ENCODE results near the gene OR3A1. TPM values are rescaled to one million over a fixed set of nuclear protein-coding genes. Genes with fewer than 3 reads are reported as not detected.
"Not testable (repeated sequence)": the region's sequence is repeated elsewhere in the genome, so short reads cannot be mapped to it uniquely, and the experiment has no call there.

Gene OR3A1, protein sequence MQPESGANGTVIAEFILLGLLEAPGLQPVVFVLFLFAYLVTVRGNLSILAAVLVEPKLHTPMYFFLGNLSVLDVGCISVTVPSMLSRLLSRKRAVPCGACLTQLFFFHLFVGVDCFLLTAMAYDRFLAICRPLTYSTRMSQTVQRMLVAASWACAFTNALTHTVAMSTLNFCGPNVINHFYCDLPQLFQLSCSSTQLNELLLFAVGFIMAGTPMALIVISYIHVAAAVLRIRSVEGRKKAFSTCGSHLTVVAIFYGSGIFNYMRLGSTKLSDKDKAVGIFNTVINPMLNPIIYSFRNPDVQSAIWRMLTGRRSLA
- not detected in 2 replicates for total RNA-seq (2014; rRNA removed; shearing (Covaris generic))

DNA sequence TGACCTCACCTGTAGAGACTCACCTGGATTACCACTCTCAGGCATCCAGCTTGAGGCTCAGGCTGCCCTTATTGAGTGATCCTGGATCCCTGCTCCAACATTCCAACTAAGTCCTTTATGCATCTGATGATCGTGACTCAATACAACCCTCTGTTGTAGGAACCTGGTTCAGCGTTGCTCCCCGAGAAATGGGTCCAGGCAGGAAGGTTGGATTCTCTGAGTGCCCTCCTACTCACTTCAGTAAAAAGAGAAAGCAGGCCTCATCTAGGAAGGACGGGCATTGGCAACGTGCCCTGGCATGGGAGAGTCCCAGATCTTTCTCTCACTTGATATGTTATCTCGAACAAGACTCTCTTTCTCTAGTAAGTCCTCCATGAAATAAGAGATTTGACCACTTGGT lies at the start of gene OR3A1:
OR3A1 (minus strand) TSS at position 101 of the 400 bp plus-strand sequence. CDS start 5,778 bp downstream, outside the sequence.
- no peak for DNase-seq (ENCODE audit: low read depth)

- not testable (repeated sequence) for DNase-seq (ENCODE audit: low read depth)
These were observed 44.6 kb upstream of the OR3A1 start for GRCh38 chr17:3342782-3343181.

- peak; percentile 5 for DNase-seq (ENCODE audit: low read depth)
These were observed 37.7 kb upstream of the OR3A1 start for GRCh38 chr17:3335876-3336275.

GRCh38 chr17:3318336-3318735 lies 20.2 kb upstream of the OR3A1 start:
- peak; percentile 8 for DNase-seq (ENCODE audit: low read depth)

- DNase-seq (ENCODE audit: low read depth): no peak
These were observed 18.7 kb upstream of the OR3A1 start for GRCh38 chr17:3316836-3317235.

DNA sequence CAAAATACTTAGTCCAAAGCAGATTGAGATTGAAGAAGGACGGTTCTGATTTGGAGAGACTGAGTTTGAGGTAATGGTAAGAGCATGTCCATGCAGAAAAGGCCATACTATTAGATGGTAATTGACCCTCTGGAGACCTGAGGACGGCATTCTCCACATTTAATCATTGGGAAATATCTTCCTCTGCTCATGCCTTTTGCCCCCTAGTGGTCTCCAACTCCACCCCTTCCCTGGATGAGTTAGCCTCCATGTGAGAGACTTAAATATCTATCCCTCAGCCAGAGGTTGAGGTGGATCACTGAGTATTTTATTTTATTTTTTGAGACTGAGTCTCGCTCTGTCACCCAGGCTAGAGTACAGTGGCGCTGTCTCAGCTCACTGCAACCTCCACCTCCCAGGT lies 10.4 kb upstream of the OR3A1 start:
- DNase-seq (ENCODE audit: low read depth): no peak

DNA sequence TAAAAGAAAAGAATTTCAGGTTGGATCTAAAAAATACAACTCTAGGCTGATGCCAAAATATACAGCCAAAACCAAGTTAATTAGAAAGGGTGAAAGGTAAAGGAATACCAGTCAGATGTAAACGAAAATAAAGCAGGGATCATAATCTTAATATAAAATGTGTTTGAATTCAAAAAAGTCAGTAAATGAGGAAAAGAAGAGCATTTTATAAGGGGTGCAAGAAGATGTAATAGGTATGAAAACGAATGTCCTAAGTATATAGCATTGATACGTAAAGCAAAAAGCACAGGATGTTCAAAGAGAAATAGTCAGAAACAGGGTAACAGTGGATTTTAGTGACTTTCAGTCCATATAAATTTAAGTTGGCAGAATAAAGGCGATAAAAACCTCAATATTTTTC lies 2.5 kb downstream of the OR3A1 start:
- no peak for DNase-seq (ENCODE audit: low read depth)

DNA sequence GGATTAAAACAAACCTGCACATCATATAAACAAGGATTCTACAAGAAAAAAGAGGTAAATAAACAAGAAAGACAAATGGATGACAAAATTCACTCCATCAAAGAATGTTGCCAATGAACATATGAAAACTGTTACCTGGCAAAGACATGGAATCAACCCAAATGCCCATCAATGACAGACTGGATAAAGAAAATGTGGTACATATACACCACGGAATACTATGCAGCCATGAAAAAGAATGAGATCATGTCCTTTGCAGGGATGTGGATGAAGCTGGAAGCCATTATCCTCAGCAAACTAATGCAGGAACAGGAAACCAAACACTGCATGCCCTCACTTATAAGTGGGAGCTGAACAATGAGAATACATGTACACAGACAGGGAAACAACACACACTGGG lies 4.6 kb downstream of the OR3A1 start:
- not testable (repeated sequence) for DNase-seq (ENCODE audit: low read depth)

- no peak for DNase-seq (ENCODE audit: low read depth)
These were observed 15.3 kb downstream of the OR3A1 start for GRCh38 chr17:3282901-3283300.

GRCh38 chr17:3276126-3276525 lies 22.0 kb downstream of the OR3A1 start:
- no peak for DNase-seq (ENCODE audit: low read depth)

DNA sequence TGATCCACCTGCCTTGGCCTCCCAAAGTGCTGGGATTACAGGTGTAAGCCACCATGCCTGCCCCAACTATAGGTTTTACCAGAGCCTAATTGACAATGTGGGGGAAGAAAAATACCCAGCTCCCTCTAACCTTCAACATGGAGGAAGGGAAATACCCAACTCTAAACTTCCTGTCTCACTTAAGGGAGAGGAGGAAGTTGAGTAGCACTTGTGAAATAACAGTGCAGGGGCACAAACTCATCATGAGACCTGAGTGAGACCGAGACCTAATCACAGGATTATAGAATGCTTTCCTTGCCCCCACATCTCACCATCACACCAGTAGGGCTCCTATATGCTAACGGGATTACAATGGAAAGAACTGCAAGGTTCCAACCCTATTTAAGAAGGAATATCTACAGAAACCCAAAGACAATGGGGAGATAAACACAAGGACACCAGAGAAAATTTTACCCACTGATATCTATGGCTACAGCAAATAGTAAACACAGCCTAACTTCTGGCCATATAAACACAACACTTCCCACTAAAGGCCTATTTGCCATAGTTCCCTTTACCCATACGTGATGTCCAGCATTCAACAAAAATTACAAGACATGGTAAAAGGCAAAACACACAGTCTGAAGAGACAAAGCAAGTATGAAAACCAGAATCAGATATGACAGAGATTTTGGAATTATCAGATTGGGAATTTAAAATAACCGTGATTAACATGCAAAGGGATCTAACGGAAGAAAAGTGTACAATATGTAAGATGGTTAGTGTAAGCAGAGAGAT lies 26.9 kb downstream of the OR3A1 start:
- no peak for DNase-seq (ENCODE audit: low read depth)

- no peak for DNase-seq (ENCODE audit: low read depth)
These were observed 37.6 kb downstream of the OR3A1 start for GRCh38 chr17:3260600-3260999.

GRCh38 chr17:3260163-3260562 lies 38.0 kb downstream of the OR3A1 start:
- DNase-seq (ENCODE audit: low read depth): no peak

DNA sequence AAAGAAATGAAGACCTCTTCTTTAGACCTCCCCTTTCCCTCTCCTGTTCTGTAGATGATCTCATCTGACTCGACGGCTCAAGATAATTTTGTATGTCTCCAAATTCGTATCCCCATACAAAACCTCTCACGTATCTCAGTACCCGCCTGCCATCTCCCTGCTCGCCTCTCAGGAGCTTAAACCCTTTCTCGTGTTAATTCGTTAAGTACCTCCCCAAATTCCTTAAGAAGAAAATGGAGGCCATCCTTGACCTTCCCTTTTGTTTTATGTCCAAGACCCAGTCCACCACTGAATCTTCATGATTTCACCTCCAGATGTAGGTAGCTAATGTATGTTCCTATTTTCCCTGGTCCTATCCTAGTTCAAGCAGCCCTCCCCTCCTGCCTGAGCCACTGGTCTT lies 41.6 kb downstream of the OR3A1 start:
- DNase-seq (ENCODE audit: low read depth): no peak

DNA sequence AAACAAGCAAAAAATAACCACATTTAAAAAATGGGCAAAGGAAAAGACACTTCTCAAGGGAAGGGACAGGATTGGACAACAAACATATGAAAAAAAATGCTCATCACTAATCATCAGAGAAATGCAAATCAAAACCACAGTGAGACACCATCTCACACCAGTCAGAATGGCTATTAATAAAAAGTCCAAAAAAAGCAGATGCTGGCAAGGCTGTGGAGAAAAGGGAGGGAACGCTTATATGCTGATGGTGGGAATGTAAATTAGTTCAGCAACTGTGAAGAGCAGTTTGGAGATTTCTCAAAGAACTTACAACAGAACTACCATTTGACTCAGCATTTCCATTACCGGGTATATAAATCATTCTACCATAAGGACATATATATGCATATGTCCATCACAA lies 49.1 kb downstream of the OR3A1 start:
- not testable (repeated sequence) for DNase-seq (ENCODE audit: low read depth)

DNA sequence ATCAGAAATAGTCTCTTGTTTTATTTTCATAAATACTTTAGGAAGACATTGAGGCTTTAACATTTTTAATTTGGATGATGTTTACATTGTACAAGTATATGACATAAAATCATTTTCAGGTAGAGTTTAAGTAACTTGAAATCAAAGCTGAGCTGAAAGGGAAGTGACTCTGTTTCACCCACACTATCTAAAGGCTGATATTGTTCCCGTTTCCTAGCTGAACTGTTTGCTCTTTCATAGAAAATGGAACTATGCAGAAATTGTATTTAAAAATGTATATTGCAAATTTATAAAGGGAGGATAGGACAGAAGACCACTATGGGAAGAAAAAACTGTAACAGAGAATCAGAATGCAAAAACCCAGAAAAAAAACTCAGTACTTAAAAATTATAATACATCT lies 53.3 kb downstream of the OR3A1 start:
- DNase-seq (ENCODE audit: low read depth): not testable (repeated sequence)

DNA sequence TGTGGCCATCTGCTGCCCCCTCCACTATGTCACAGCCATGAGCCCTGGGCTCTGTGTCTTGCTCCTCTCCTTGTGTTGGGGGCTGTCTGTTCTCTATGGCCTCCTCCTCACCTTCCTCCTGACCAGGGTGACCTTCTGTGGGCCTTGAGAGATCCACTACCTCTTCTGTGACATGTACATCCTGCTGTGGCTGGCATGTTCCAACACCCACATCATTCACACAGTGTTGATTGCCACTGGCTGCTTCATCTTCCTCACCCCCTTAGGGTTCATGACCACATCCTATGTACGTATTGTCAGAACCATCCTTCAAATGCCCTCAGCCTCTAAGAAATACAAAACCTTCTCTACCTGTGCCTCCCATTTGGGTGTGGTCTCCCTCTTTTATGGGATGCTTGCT lies 57.1 kb downstream of the OR3A1 start:
- not testable (repeated sequence) for DNase-seq (ENCODE audit: low read depth)

Other genes with a start within 250 kb of the OR3A1 start
- gene OR1D5, start 234.8 kb downstream of the OR3A1 start, total RNA-seq (2014; rRNA removed; shearing (Covaris generic)): not detected in 2 replicates
- not detected in 2 replicates for gene OR1D2, start 193.9 kb downstream of the OR3A1 start, total RNA-seq (2014; rRNA removed; shearing (Covaris generic))
- not detected in 2 replicates for gene OR1G1, start 170.8 kb downstream of the OR3A1 start, total RNA-seq (2014; rRNA removed; shearing (Covaris generic))
- gene OR1A2, start 100.8 kb downstream of the OR3A1 start, total RNA-seq (2014; rRNA removed; shearing (Covaris generic)): not detected in 2 replicates
- not detected in 2 replicates for gene OR1A1, start 90.7 kb downstream of the OR3A1 start, total RNA-seq (2014; rRNA removed; shearing (Covaris generic))
- not detected in 2 replicates for gene OR3A2, start 87.9 kb upstream of the OR3A1 start, total RNA-seq (2014; rRNA removed; shearing (Covaris generic))
- not detected in 2 replicates for gene OR1E1, start 100.0 kb upstream of the OR3A1 start, total RNA-seq (2014; rRNA removed; shearing (Covaris generic))
- not detected in 2 replicates for gene OR3A3, start 113.0 kb upstream of the OR3A1 start, total RNA-seq (2014; rRNA removed; shearing (Covaris generic))
- not detected in 2 replicates for gene OR1E2, start 135.5 kb upstream of the OR3A1 start, total RNA-seq (2014; rRNA removed; shearing (Covaris generic))
- gene SPATA22, start 173.5 kb upstream of the OR3A1 start, total RNA-seq (2014; rRNA removed; shearing (Covaris generic)): not detected in 2 replicates
- gene ASPA, start 177.6 kb upstream of the OR3A1 start, total RNA-seq (2014; rRNA removed; shearing (Covaris generic)): not detected in 2 replicates

All from M059J (cell line).